ENCODE results near the gene ALCAM. TPM values are rescaled to one million over a fixed set of nuclear protein-coding genes. Genes with fewer than 3 reads are reported as not detected.

The ALCAM gene
- total and polyA plus RNA-seq, 2 of the 8 experiments (the other 6 are each of a cell fraction or from before 2014, with no cell fraction given): 10.8 to 33.0 TPM

- TF ChIP-seq TAF7 (optimal IDR thresholded peaks at IDR 0.05; ENCODE audit: borderline replicate concordance, low read depth, low read length): no peak
- TF ChIP-seq KDM1A (IDR thresholded peaks at IDR 0.05; ENCODE audit: borderline replicate concordance, low read length): no peak
- TF ChIP-seq CHD1 (IDR thresholded peaks at IDR 0.05; ENCODE audit: low read depth, low read length): no peak
Observed at GRCh38 chr3:105564546-105565288, 198.0 kb downstream of the ALCAM start (continued).

Data from H1 (cell line).